SK-N-SH treated with all-trans-retinoic acid at 6 μM for 48 hours (cell line): ENCODE results near the gene CRADD.

ENCODE experiments used
- CREB5 ChIP-seq: fragments of 250-450 bp; sonication (Bioruptor Pico); IDR thresholded peaks from 2 replicates; pipeline ENCODE4 v1.5.1; 2020; ENCODE audit warnings: low read depth, mild to moderate bottlenecking, moderate library complexity
- CSDC2 ChIP-seq: fragments of 250-450 bp; sonication (Bioruptor Pico); IDR thresholded peaks from 2 replicates; pipeline ENCODE4 v1.5.0; 2020; ENCODE audit warnings: mild to moderate bottlenecking, moderate library complexity
- ESRRG ChIP-seq: fragments of 250-450 bp; sonication (Bioruptor Pico); IDR thresholded peaks from 2 replicates; pipeline ENCODE4 v1.6.1; 2021; ENCODE audit warnings: mild to moderate bottlenecking
- GLIS3 ChIP-seq: fragments of 250-450 bp; sonication (Bioruptor Pico); IDR thresholded peaks from 2 replicates; pipeline ENCODE4 v1.5.0; 2020; ENCODE audit warnings: mild to moderate bottlenecking, moderate library complexity
- RARB ChIP-seq: fragments of 250-450 bp; sonication (Bioruptor Pico); IDR thresholded peaks from 2 replicates; pipeline ENCODE4 v1.8.0; 2021; ENCODE audit warnings: mild to moderate bottlenecking, moderate library complexity
- TCF4 ChIP-seq: fragments of 250-450 bp; sonication (Bioruptor Pico); IDR thresholded peaks from 2 replicates; pipeline ENCODE4 v1.8.0; 2021; ENCODE audit warnings: mild to moderate bottlenecking, moderate library complexity, borderline replicate concordance
- TSHZ2 ChIP-seq: fragments of 250-450 bp; sonication (Bioruptor Pico); IDR thresholded peaks from 2 replicates; pipeline ENCODE4 v1.5.0; 2020; ENCODE audit warnings: mild to moderate bottlenecking, moderate library complexity
- ZFP3 ChIP-seq: fragments of 250-450 bp; sonication (Bioruptor Pico); IDR thresholded peaks from 2 replicates; pipeline ENCODE4 v1.5.0; 2020; ENCODE audit warnings: mild to moderate bottlenecking, moderate library complexity
- ZNF70 ChIP-seq: fragments of 450-650 bp; formaldehyde crosslinking; IDR thresholded peaks from 2 replicates; pipeline ENCODE4 v1.5.0; 2020; ENCODE audit warnings: mild to moderate bottlenecking, moderate library complexity
- TF ChIP-seq, protein P1 (sequence below): fragments of 250-450 bp; sonication (Bioruptor Pico); IDR thresholded peaks from 2 replicates; pipeline ENCODE4 v1.8.0; 2020; ENCODE audit warnings: mild to moderate bottlenecking, moderate library complexity, borderline replicate concordance

GRCh38 chr12:93812626-93813025, 135.5 kb downstream of the CRADD start:
- no peak for TF ChIP-seq GLIS3
- TF ChIP-seq CREB5 (CRISPR knock-in tag) = no peak
- TF ChIP-seq RARB (CRISPR knock-in tag) = no peak
- no peak for TF ChIP-seq CSDC2
- TF ChIP-seq, protein P1, sequence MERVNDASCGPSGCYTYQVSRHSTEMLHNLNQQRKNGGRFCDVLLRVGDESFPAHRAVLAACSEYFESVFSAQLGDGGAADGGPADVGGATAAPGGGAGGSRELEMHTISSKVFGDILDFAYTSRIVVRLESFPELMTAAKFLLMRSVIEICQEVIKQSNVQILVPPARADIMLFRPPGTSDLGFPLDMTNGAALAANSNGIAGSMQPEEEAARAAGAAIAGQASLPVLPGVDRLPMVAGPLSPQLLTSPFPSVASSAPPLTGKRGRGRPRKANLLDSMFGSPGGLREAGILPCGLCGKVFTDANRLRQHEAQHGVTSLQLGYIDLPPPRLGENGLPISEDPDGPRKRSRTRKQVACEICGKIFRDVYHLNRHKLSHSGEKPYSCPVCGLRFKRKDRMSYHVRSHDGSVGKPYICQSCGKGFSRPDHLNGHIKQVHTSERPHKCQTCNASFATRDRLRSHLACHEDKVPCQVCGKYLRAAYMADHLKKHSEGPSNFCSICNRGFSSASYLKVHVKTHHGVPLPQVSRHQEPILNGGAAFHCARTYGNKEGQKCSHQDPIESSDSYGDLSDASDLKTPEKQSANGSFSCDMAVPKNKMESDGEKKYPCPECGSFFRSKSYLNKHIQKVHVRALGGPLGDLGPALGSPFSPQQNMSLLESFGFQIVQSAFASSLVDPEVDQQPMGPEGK = no peak
- no peak for TF ChIP-seq TCF4 (CRISPR knock-in tag)
- TF ChIP-seq ESRRG (CRISPR knock-in tag) = no peak
- TF ChIP-seq ZNF70 (CRISPR knock-in tag) = no peak
- no peak for TF ChIP-seq ZFP3 (CRISPR knock-in tag)
- TF ChIP-seq TSHZ2 (CRISPR knock-in tag) = no peak
